Neural crest cell (in vitro differentiated cells): ENCODE measurements around the gene RAB44. TPM values are rescaled to one million over a fixed set of nuclear protein-coding genes. Genes with fewer than 3 reads are reported as not detected.
A peak's percentile ranks its signal among the peaks of the same experiment; 100 is the strongest.

Experiments used
- DNase-seq: peaks from one replicate; pipeline ENCODE4 v3.0.0; 2021; ENCODE audit warnings: low read depth, mixed read lengths, low spot score
- H3K27ac Mint-ChIP-seq: one replicate; pipeline ENCODE4 v1.8.0; 2021; ENCODE audit warnings: mild to moderate bottlenecking, mixed read lengths; ENCODE audit not compliant: unreplicated experiment
- H3K27me3 Mint-ChIP-seq: 2 replicates; pipeline ENCODE4 v1.8.0; 2021; ENCODE audit warnings: low read depth, mild to moderate bottlenecking, mixed read lengths
- H3K36me3 Mint-ChIP-seq: 2 replicates; pipeline ENCODE4 v1.8.0; 2021; ENCODE audit warnings: low read depth, mild to moderate bottlenecking, mixed read lengths
- H3K4me1 Mint-ChIP-seq: 2 replicates; pipeline ENCODE4 v1.8.0; 2021; ENCODE audit warnings: mixed read lengths
- H3K4me3 Mint-ChIP-seq: one replicate; pipeline ENCODE4 v1.8.0; 2021; ENCODE audit warnings: mild to moderate bottlenecking, mixed read lengths
- H3K9me3 Mint-ChIP-seq: 2 replicates; pipeline ENCODE4 v1.8.0; 2021; ENCODE audit warnings: mixed read lengths
- total RNA-seq: library from RNA; stranded (reverse); gene quantifications from 2 replicates; pipeline ENCODE4 v1.2.1, GENCODE V29; 2021
- TF ChIP-seq, protein P1 (sequence below): fragments of 200-600 bp; sonication (generic); conservative IDR thresholded peaks from 2 replicates; pipeline ENCODE4 v1.5.0; 2021; ENCODE audit warnings: antibody characterized with exemption, mild to moderate bottlenecking

The RAB44 gene
- total RNA-seq, 1 donor from 2014 or later: not detected

GRCh38 chr6:36777801-36778200 is 80.2 kb downstream of the RAB44 start:
- H3K27ac Mint-ChIP-seq: peak overlapping the region; percentile 87

GRCh38 chr6:36779227-36779626 is 81.6 kb downstream of the RAB44 start:
- Mint-ChIP-seq H3K36me3 (no peaks in the 10 kb centered on the region), H3K27ac (no peak overlapping the region), H3K4me1 (peaks cover 35% of the 10 kb centered on the region), H3K27me3 (no peaks in the 10 kb centered on the region), H3K9me3 (no peaks in the 10 kb centered on the region), H3K4me3 (no peak overlapping the region)
- DNase-seq: no peak
- TF ChIP-seq, protein P1, sequence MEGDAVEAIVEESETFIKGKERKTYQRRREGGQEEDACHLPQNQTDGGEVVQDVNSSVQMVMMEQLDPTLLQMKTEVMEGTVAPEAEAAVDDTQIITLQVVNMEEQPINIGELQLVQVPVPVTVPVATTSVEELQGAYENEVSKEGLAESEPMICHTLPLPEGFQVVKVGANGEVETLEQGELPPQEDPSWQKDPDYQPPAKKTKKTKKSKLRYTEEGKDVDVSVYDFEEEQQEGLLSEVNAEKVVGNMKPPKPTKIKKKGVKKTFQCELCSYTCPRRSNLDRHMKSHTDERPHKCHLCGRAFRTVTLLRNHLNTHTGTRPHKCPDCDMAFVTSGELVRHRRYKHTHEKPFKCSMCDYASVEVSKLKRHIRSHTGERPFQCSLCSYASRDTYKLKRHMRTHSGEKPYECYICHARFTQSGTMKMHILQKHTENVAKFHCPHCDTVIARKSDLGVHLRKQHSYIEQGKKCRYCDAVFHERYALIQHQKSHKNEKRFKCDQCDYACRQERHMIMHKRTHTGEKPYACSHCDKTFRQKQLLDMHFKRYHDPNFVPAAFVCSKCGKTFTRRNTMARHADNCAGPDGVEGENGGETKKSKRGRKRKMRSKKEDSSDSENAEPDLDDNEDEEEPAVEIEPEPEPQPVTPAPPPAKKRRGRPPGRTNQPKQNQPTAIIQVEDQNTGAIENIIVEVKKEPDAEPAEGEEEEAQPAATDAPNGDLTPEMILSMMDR: no peak

More at GRCh38 chr6:36777801-36778200, 80.2 kb downstream of the RAB44 start:
- TF ChIP-seq, protein P1: no peak
- DNase-seq: no peak
- Mint-ChIP-seq H3K4me1 (peaks cover 32% of the 10 kb centered on the region), H3K36me3 (no peaks in the 10 kb centered on the region), H3K4me3 (no peak overlapping the region), H3K27me3 (no peaks in the 10 kb centered on the region), H3K9me3 (no peaks in the 10 kb centered on the region)

GRCh38 chr6:36780442-36781177 is 83.0 kb downstream of the RAB44 start:
- Mint-ChIP-seq H3K27ac (no peak overlapping the region), H3K27me3 (no peaks in the 10 kb centered on the region), H3K9me3 (no peaks in the 10 kb centered on the region), H3K4me3 (no peak overlapping the region), H3K4me1 (peaks cover 48% of the 10 kb centered on the region), H3K36me3 (no peaks in the 10 kb centered on the region)
- TF ChIP-seq, protein P1: no peak
- DNase-seq: no peak

DNA sequence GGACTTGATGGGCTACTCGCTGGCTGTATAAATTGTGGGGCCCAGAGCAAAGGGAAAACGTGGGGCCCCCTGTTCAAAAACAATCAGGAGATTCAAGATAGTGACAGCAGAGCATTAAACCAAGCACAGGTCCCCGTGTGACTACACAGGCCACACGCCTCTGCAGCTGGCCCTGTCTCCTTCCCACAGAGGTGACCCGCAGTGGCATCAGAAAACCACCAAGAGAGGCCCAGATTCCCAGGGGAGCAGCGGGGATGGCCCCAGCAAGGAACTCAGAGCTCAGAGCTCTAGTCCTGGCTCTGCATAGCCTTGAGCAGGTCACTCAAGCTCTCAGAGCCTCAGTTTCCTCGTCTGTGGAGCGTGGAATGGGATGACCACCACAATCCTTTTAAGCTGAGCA is 84.0 kb downstream of the RAB44 start:
- peaks cover 53% of the 10 kb centered on the region for H3K4me1 Mint-ChIP-seq
- H3K9me3 Mint-ChIP-seq: no peaks in the 10 kb centered on the region
- no peaks in the 10 kb centered on the region for H3K36me3 Mint-ChIP-seq
- no peak for DNase-seq
- TF ChIP-seq, protein P1: no peak
- H3K27me3 Mint-ChIP-seq: no peaks in the 10 kb centered on the region
- H3K27ac Mint-ChIP-seq: no peak overlapping the region
- no peak overlapping the region for H3K4me3 Mint-ChIP-seq

Other genes starting within 250 kb of the RAB44 start
- gene STK38, start 150.3 kb upstream of the RAB44 start, total RNA-seq: 26.8 and 27.7 TPM in 2 replicates
- gene SRSF3, start 103.5 kb upstream of the RAB44 start, total RNA-seq: 611 and 636 TPM in 2 replicates
- gene CDKN1A, start 19.1 kb upstream of the RAB44 start, total RNA-seq: 11.6 and 12.5 TPM in 2 replicates
- 0.54 and 1.0 TPM in 2 replicates for gene CPNE5, start 141.6 kb downstream of the RAB44 start, total RNA-seq
- 82.8 and 84.9 TPM in 2 replicates for gene PPIL1, start 177.0 kb downstream of the RAB44 start, total RNA-seq
- 29.0 and 32.3 TPM in 2 replicates for gene C6orf89, start 188.1 kb downstream of the RAB44 start, total RNA-seq